Activated CD4-positive, alpha-beta T cell treated with anti-CD3 and anti-CD28 coated beads, Interleukin-2, amount 10 ng/mL, durations not matched to agents 7 days and 5 days (primary cell): Measurements from ENCODE around the gene COL13A1. TPM values are rescaled to one million over a fixed set of nuclear protein-coding genes. Genes with fewer than 3 reads are reported as not detected.

Source experiments
- CTCF ChIA-PET: fragments of 350-600 bp; sonication (Branson Sonifier 250); formaldehyde crosslinking; loops from one replicate; lab custom pipeline; 2021; ENCODE audit warnings: antibody characterized with exemption; lab: Charles Lee
- POLR2A ChIA-PET: fragments of 350-600 bp; sonication (Branson Sonifier 250); formaldehyde crosslinking; loops from one replicate; lab custom pipeline; 2021; ENCODE audit warnings: antibody characterized with exemption; lab: Charles Lee
- DNase-seq: peaks from one replicate; pipeline ENCODE4 v3.0.0-alpha.2; 2020
- H3K27ac Mint-ChIP-seq: one replicate; pipeline ENCODE4 v1.8.0; 2021; ENCODE audit warnings: mild to moderate bottlenecking, moderate library complexity, mixed read lengths
- H3K27me3 Mint-ChIP-seq: one replicate; pipeline ENCODE4 v1.8.0; 2021; ENCODE audit warnings: mixed read lengths
- H3K36me3 Mint-ChIP-seq: one replicate; pipeline ENCODE4 v1.8.0; 2021; ENCODE audit warnings: low read depth, mixed read lengths
- H3K4me1 Mint-ChIP-seq: one replicate; pipeline ENCODE4 v1.8.0; 2021; ENCODE audit warnings: mixed read lengths
- H3K4me3 Mint-ChIP-seq: one replicate; pipeline ENCODE4 v1.8.0; 2021; ENCODE audit warnings: mild to moderate bottlenecking, moderate library complexity, mixed read lengths
- H3K9me3 Mint-ChIP-seq: one replicate; pipeline ENCODE4 v1.8.0; 2021; ENCODE audit warnings: mixed read lengths
- total RNA-seq, 2 experiments: library from RNA; stranded (reverse); gene quantifications; one replicate each; pipeline ENCODE4 v1.2.3, GENCODE V29; 2021

Gene COL13A1
- total RNA-seq, 2 experiments from 2014 or later = not detected

DNA sequence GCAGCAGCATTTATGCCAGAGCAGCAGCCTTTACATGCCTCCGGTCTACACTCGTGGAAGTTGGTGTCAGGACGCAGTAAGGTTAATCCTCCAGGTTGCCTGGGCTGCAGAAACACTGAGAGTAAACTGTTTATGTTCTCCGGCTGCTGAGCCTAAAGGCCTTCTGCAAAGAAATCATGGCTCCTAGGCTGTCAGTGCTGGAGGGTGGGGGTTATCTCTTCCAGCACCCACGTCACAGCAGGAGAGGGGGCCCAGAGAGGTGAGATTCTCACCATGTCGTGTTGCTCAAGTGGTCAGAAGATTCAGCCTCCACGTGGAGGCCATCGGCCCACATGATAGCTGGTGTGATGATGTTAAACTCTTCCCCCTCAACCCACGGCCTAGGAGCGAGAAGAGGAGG, 41.2 kb downstream of the COL13A1 start:
- Mint-ChIP-seq H3K4me3 (no peak overlapping the region), H3K27ac (no peak overlapping the region), H3K9me3 (no peaks in the 10 kb centered on the region), H3K4me1 (no peaks in the 10 kb centered on the region), H3K27me3 (peaks cover 19% of the 10 kb centered on the region), H3K36me3 (no peaks in the 10 kb centered on the region)
- POLR2A ChIA-PET = no interaction called here
- no peak for DNase-seq
- CTCF ChIA-PET = no interaction called here

DNA sequence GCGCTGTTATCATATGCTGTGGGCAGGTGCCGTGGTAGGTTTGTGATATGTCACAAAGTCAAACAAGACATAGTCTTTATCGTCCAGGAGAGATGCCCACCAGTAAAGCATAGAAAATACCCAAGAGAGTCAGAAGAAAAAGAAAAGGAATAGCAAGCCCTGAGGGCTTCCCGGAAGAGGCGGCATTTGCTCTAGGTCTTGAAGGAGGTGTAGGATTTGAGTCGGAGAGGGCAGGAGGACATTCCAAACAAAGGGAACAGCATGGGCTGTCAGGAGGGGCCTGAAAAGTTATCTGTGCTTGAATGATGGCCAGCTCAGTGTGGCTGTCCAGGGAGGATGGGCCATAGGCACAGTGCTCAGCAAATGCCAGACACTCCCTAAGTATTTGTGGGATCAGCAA, 42.2 kb downstream of the COL13A1 start:
- DNase-seq = no peak
- no peaks in the 10 kb centered on the region for H3K4me1 Mint-ChIP-seq
- ChIA-PET POLR2A (no interaction called here), CTCF (no interaction called here)
- no peaks in the 10 kb centered on the region for H3K36me3 Mint-ChIP-seq
- H3K4me3 Mint-ChIP-seq = no peak overlapping the region
- no peak overlapping the region for H3K27ac Mint-ChIP-seq
- H3K9me3 Mint-ChIP-seq = no peaks in the 10 kb centered on the region
- H3K27me3 Mint-ChIP-seq = peaks cover 19% of the 10 kb centered on the region

DNA sequence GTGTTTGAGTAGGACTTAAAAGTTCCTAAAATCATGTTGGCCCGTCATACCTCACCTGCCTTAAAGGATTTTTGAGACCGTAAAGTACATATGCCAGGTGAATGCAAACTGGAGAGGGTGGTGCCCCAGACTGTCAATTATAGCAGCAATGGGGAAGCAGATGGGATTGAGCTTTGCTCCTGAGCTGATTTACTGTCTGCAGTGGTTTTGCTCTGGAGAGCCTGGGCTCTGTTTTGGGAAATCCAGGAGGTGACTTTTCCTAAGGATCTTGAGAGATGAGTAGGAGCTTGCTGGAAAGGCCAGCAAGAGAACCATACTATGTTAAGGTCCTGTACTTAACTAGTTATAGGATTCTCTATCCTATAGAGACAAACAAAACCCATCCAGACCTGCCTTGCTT, 43.0 kb downstream of the COL13A1 start:
- POLR2A ChIA-PET = no interaction called here

DNA sequence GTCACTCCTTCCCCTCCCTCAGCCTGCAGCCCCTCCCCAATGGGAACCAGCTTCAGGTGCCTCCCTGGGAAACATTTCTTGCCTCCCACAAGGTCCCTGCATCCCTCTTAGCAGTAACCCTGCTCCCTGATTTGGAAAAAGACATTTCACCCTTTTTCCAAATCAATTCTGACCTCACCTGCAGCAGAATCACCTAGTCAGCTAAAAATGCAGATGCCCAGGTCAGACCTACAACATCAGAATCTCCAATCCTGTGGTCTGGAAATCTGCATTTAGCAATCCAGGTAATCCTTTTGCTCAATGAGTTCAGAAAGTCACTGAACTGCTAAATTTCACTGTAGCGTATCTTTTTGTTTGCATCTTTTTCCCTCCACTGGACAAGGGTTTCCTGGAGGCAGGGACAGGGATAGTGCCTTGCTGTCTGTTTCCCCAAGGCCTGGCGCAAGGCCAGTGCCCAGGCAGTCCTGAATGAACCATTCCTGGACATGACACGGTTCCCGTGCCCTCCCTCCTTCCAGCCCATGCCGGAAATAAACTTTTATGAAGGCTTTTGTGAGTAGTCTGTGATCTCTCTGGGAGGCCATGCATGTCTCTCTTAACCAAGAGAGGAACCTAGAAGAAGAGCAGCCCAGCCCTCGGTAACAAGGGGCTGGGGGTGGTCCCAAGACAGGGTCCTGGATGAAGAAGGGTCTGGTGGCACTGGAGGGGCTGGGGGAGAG, 44.0 kb downstream of the COL13A1 start:
- ChIA-PET CTCF (no interaction called here), POLR2A (no interaction called here)

More for the DNA sequence above, 43.0 kb downstream of the COL13A1 start:
- Mint-ChIP-seq H3K9me3 (no peaks in the 10 kb centered on the region), H3K4me3 (no peak overlapping the region), H3K27ac (no peak overlapping the region), H3K4me1 (no peaks in the 10 kb centered on the region), H3K27me3 (peaks cover 19% of the 10 kb centered on the region), H3K36me3 (no peaks in the 10 kb centered on the region)
- CTCF ChIA-PET = no interaction called here
- no peak for DNase-seq

DNA sequence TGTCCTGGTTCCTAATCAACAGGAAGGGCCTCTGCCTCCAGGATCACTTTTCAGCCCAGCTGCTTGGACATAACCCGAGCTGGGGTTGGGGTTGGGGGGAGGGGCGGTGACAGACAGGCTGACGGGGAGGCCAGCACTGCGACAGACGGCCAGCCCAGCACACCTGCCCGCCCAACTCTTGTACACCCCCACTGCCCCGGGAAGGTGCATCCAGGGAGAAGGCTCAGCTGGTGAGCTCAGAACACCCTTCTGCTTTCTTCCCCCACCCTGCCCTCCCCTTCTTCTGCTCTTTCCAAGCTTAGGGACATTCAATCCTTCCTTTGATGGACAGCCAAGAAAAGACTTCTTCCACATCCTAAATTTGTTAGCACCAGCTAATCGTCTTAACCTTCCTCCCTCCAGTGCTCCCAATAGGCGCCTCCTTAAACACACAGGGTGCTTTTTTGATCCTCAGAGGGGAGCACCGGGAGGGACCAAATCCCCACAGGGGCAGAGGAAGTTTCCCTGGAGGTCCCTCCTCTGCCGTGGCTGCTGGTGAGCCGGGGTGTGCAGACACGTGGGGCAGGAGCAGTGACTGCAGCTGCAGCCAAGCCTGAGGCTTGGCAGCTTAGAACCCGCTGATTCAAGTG, 44.7 kb downstream of the COL13A1 start:
- H3K4me3 Mint-ChIP-seq = no peak overlapping the region
- H3K27ac Mint-ChIP-seq = no peak overlapping the region
- DNase-seq = no peak
- CTCF ChIA-PET = no interaction called here
- H3K36me3 Mint-ChIP-seq = no peaks in the 10 kb centered on the region
- POLR2A ChIA-PET = no interaction called here
- no peaks in the 10 kb centered on the region for H3K4me1 Mint-ChIP-seq
- H3K27me3 Mint-ChIP-seq = peaks cover 19% of the 10 kb centered on the region
- H3K9me3 Mint-ChIP-seq = no peaks in the 10 kb centered on the region

More for the DNA sequence above, 44.0 kb downstream of the COL13A1 start:
- Mint-ChIP-seq H3K27me3 (peaks cover 19% of the 10 kb centered on the region), H3K36me3 (no peaks in the 10 kb centered on the region), H3K27ac (no peak overlapping the region), H3K4me3 (no peak overlapping the region), H3K9me3 (no peaks in the 10 kb centered on the region), H3K4me1 (no peaks in the 10 kb centered on the region)
- no peak for DNase-seq

DNA sequence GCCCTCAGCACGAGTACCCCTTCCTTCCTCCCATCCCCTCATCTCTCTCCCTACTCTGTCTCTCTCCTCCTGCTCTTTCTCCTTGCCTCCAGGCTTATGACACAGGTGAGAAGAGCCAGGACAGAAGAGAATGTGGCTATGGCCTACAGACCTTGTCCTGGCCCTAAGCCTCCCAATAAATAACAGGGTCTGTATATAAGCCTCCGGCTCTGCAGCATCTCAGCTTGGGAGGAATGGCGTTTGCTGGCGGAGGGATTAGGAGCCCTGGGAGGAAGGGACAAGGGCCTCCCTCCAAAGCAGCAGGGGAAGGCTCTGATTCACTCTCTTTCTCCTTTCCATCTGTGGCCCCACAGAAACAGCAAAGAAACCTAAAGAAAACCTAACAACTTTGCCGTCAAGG, 45.8 kb downstream of the COL13A1 start:
- Mint-ChIP-seq H3K9me3 (no peaks in the 10 kb centered on the region), H3K27ac (no peak overlapping the region), H3K4me1 (no peaks in the 10 kb centered on the region), H3K4me3 (no peak overlapping the region), H3K27me3 (peaks cover 19% of the 10 kb centered on the region), H3K36me3 (no peaks in the 10 kb centered on the region)
- CTCF ChIA-PET = interaction anchor here (0.7 kb wide), 1 partner anchor 18 kb away, joined by 3 read pairs; no protein-coding TSS in a partner anchor
- DNase-seq = no peak
- POLR2A ChIA-PET = no interaction called here

DNA sequence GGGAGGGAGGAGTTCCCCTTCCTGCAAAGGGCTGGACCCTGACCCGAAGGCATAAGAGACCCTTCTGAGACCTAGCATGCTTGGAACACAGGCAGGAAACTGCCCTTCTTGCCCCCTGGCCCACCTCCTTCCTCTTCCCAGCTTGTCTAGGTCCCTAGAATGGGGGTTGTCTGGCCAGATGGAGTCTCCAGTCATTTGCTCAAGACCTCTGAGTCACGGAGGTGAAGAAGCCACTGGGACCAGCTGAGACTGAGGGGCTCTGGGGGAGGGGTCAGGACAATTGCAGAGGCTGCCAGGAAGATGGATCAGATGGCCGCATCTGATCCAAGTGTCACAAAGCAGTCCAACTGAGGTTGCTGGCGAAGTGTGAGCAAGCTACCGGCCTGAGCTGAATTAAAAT, 46.2 kb downstream of the COL13A1 start:
- no peak for DNase-seq
- Mint-ChIP-seq H3K36me3 (no peaks in the 10 kb centered on the region), H3K4me3 (no peak overlapping the region), H3K27me3 (peaks cover 19% of the 10 kb centered on the region), H3K4me1 (no peaks in the 10 kb centered on the region), H3K27ac (no peak overlapping the region), H3K9me3 (no peaks in the 10 kb centered on the region)
- POLR2A ChIA-PET = no interaction called here
- CTCF ChIA-PET = interaction anchor here (0.7 kb wide), 1 partner anchor 18 kb away, joined by 3 read pairs; no protein-coding TSS in a partner anchor

DNA sequence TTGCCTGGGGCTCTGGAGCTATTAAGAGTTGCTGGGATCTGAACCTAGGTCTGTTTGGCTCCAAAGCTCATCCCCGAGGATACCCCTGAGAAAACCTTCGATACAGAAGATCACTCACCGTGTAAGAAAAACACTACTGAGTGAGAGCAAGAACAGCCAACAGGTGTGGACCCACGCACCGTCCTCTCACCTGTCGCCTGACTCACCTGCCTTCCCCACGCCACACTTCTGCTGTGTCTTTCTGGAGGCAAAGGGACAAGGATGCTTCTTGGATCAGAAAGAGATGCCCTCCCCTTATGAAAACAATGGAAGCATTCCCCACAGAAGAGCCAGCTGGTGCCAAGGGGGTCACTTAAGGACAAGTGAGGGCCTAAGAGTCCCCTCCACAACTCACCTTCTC, 46.7 kb downstream of the COL13A1 start:
- H3K27ac Mint-ChIP-seq = no peak overlapping the region
- ChIA-PET CTCF (no interaction called here), POLR2A (no interaction called here)
- H3K4me3 Mint-ChIP-seq = no peak overlapping the region
- peaks cover 19% of the 10 kb centered on the region for H3K27me3 Mint-ChIP-seq
- no peaks in the 10 kb centered on the region for H3K36me3 Mint-ChIP-seq
- H3K9me3 Mint-ChIP-seq = no peaks in the 10 kb centered on the region
- no peak for DNase-seq
- H3K4me1 Mint-ChIP-seq = no peaks in the 10 kb centered on the region

DNA sequence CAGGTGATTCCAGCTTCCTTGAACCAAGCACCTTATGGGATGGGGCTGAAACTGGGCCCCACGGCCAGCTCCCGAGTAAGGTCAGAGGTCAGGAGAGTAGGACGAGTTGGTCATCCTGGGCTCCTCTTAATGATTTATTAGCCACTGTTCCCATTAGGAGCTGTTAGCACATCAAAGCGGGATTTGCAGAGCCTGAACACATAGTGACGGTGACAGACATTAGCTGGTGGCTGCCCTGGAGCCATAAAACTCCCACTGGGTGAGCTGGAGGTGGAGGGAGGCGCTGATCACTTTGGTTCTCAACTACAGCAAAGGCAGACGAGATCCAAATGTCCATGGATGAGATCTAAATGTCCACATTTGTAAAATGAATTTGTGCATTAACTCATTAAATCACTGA, 48.1 kb downstream of the COL13A1 start:
- no peaks in the 10 kb centered on the region for H3K9me3 Mint-ChIP-seq
- DNase-seq = no peak
- H3K4me3 Mint-ChIP-seq = no peak overlapping the region
- ChIA-PET CTCF (interaction anchor here (0.5 to 0.6 kb wide), 2 partner anchors 28 to 67 kb away, joined by 3 to 4 read pairs; no protein-coding TSS in a partner anchor), POLR2A (interaction anchor here (0.5 kb wide), 1 partner anchor 114 kb away, joined by 3 read pairs; no protein-coding TSS in a partner anchor)
- no peaks in the 10 kb centered on the region for H3K4me1 Mint-ChIP-seq
- peaks cover 19% of the 10 kb centered on the region for H3K27me3 Mint-ChIP-seq
- H3K27ac Mint-ChIP-seq = no peak overlapping the region
- no peaks in the 10 kb centered on the region for H3K36me3 Mint-ChIP-seq

DNA sequence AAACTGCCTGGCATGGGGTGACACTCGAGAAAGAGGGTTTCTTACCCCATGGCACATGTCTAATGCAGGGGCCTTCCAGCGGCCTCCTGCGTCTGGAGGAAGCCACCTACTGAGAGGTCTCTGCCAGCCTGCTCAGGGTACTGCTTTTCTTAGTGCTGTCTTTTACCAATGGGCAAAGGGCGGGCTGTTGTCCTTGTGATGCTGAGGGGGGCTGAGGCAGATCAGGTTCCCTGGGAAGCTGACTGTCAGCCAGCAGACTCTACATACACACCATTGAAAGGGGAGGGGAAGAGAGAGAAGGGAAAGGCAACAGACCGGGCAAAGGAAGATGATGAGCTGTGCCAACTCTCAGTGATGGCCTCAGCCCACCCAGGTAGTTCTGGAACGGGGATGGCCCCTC, 48.7 kb downstream of the COL13A1 start:
- no peaks in the 10 kb centered on the region for H3K9me3 Mint-ChIP-seq
- no peaks in the 10 kb centered on the region for H3K36me3 Mint-ChIP-seq
- CTCF ChIA-PET = interaction anchor here (0.6 kb wide), 1 partner anchor 28 kb away, joined by 4 read pairs; no protein-coding TSS in a partner anchor
- no peak overlapping the region for H3K27ac Mint-ChIP-seq
- POLR2A ChIA-PET = no interaction called here
- H3K4me3 Mint-ChIP-seq = no peak overlapping the region
- H3K27me3 Mint-ChIP-seq = peaks cover 17% of the 10 kb centered on the region
- DNase-seq = no peak
- H3K4me1 Mint-ChIP-seq = no peaks in the 10 kb centered on the region

DNA sequence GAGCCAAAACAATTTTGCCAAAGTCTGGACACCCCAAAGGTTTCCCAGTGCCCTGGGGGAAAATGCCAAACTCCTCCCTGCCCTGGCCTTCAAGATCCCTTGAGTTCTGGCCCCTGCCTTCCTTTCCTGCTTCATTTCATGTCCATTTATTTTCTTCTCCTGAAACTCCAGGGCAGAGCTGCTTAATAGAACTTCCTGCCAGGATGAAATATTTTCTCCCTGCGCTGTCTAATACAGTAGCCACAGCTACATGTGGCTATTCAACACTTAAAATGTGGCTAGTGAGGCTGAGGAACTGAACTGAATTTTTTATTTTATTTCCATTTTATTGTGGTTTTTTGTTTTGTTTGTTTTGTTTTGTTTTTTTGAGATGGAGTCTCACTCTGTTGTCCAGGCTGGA, 49.6 kb downstream of the COL13A1 start:
- H3K36me3 Mint-ChIP-seq = no peaks in the 10 kb centered on the region
- peaks cover 13% of the 10 kb centered on the region for H3K27me3 Mint-ChIP-seq
- CTCF ChIA-PET = no interaction called here
- no peaks in the 10 kb centered on the region for H3K9me3 Mint-ChIP-seq
- no peak for DNase-seq
- POLR2A ChIA-PET = no interaction called here
- H3K27ac Mint-ChIP-seq = no peak overlapping the region
- H3K4me3 Mint-ChIP-seq = no peak overlapping the region
- H3K4me1 Mint-ChIP-seq = no peaks in the 10 kb centered on the region

DNA sequence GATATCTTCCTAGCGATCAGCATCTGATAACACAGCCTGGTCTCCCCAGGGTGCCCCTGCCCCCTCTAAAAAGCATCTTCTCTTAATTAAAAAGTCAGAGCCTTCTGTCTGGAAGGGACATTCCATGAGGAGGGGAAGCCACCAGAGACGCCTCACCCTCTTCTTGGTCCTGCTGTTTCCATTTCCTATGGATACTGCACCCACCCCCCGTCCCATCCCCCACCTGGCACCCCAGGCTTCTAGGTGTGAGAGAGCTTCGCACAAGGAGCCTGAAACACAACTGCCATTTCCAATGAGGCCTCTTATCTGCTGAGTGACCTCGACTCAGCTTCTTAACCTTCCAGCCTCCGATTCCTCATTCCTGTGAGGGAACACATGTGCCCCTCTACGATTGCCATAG, 51.4 kb downstream of the COL13A1 start:
- Mint-ChIP-seq H3K36me3 (no peaks in the 10 kb centered on the region), H3K4me3 (no peak overlapping the region), H3K9me3 (no peaks in the 10 kb centered on the region), H3K27me3 (peaks cover 3% of the 10 kb centered on the region), H3K27ac (no peak overlapping the region), H3K4me1 (no peaks in the 10 kb centered on the region)
- POLR2A ChIA-PET = no interaction called here
- DNase-seq = no peak
- CTCF ChIA-PET = no interaction called here

DNA sequence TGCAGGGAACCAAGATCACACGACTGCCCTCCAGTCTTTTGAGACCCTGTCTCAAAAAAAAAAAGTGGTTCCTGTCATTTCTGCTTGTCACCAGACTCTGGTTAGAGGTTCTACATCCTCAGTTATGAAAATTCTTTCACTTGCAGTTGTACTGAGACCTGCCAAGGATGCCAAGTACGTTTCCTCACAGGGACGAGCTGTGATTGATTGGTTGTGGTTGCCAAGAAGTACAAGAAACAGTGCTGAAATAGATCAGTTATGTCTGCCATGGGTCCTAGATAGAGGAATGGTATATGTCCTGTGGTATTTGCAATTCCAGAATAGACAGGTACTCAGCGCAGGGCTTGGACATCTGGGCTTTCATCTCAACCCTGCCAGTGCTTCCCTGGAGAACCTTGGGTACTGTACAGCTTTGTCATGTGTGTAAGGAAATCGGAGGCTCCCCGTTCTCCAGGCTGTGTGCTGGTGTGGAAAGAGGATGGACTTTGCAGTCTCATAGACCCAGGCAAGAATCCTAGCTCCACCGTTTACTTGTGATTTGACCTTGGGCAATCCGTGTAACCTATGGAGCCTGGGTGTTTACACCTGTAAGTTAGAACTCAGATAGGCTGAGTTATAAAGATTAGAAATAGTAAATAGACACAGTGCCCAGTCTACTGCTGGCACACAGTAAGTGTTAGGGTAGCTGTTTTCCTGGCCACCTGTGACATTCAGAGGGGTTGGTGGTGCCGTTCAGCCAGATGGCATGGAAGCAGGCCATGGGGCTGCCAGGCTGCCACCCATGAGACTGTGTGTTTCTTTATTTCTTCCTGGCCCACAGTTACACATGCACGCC, 53.0 kb downstream of the COL13A1 start:
- Mint-ChIP-seq H3K9me3 (no peaks in the 10 kb centered on the region), H3K27ac (no peak overlapping the region), H3K4me1 (no peaks in the 10 kb centered on the region), H3K36me3 (no peaks in the 10 kb centered on the region), H3K4me3 (no peak overlapping the region), H3K27me3 (peaks cover 3% of the 10 kb centered on the region)
- ChIA-PET CTCF (interaction anchor here (1.0 kb wide), 1 partner anchor 60 kb away, joined by 3 read pairs; no protein-coding TSS in a partner anchor), POLR2A (interaction anchor here (0.7 kb wide), 1 partner anchor 57 kb away, joined by 4 read pairs; no protein-coding TSS in a partner anchor)
- DNase-seq = no peak
